ENCODE data around the gene LILRA1.
"Not testable (repeated sequence)": the region's sequence is repeated elsewhere in the genome, so short reads cannot be mapped to it uniquely, and the experiment has no call there.

Gene LILRA1

DNA sequence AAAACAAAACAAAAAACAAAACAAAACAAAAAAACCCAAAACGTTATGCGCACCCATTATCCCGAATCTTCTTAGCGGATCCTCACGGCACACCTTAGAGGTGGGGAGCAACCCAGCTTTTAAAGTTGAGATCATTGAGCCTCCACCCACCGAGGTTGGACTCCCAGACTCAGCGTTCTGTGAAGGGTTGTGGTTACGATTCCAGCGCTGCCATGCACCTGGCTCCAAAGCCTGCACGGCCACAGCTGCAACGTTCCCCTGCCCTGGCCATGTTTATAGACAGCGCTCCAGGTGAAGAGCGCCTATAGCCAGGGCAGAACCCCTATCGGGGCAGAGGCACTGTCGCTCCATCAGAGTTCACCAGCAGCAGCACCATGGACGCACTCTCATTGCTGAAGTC is 38.5 kb upstream of the LILRA1 start:
- no peak overlapping the region for H3K4me3 ChIP-seq (ENCODE audit: low read depth, low read length)
- TF ChIP-seq, protein P1, sequence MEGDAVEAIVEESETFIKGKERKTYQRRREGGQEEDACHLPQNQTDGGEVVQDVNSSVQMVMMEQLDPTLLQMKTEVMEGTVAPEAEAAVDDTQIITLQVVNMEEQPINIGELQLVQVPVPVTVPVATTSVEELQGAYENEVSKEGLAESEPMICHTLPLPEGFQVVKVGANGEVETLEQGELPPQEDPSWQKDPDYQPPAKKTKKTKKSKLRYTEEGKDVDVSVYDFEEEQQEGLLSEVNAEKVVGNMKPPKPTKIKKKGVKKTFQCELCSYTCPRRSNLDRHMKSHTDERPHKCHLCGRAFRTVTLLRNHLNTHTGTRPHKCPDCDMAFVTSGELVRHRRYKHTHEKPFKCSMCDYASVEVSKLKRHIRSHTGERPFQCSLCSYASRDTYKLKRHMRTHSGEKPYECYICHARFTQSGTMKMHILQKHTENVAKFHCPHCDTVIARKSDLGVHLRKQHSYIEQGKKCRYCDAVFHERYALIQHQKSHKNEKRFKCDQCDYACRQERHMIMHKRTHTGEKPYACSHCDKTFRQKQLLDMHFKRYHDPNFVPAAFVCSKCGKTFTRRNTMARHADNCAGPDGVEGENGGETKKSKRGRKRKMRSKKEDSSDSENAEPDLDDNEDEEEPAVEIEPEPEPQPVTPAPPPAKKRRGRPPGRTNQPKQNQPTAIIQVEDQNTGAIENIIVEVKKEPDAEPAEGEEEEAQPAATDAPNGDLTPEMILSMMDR (IDR thresholded peaks at IDR 0.05; ENCODE audit: control insufficient read depth, extremely low read depth, insufficient read depth): no peak
- no peak for DNase-seq (ENCODE audit: low read depth)

GRCh38 chr19:54556194-54556593 is 37.2 kb upstream of the LILRA1 start:
- DNase-seq (ENCODE audit: low read depth): no peak
- TF ChIP-seq, protein P1 (IDR thresholded peaks at IDR 0.05; ENCODE audit: control insufficient read depth, extremely low read depth, insufficient read depth): no peak
- H3K4me3 ChIP-seq (ENCODE audit: low read depth, low read length): no peak overlapping the region

- no peak overlapping the region for H3K4me3 ChIP-seq (ENCODE audit: low read depth, low read length)
- no peak for DNase-seq (ENCODE audit: low read depth)
- TF ChIP-seq, protein P1 (IDR thresholded peaks at IDR 0.05; ENCODE audit: control insufficient read depth, extremely low read depth, insufficient read depth): no peak
Measured at GRCh38 chr19:54558339-54558738, 35.1 kb upstream of the LILRA1 start.

GRCh38 chr19:54560881-54561385 is 32.5 kb upstream of the LILRA1 start:
- TF ChIP-seq, protein P1 (IDR thresholded peaks at IDR 0.05; ENCODE audit: control insufficient read depth, extremely low read depth, insufficient read depth): no peak
- H3K4me3 ChIP-seq (ENCODE audit: low read depth, low read length): no peak overlapping the region
- no peak for DNase-seq (ENCODE audit: low read depth)

GRCh38 chr19:54561840-54562239 is 31.6 kb upstream of the LILRA1 start:
- TF ChIP-seq, protein P1 (IDR thresholded peaks at IDR 0.05; ENCODE audit: control insufficient read depth, extremely low read depth, insufficient read depth): no peak
- DNase-seq (ENCODE audit: low read depth): no peak
- peak overlapping the region; percentile 29 for H3K4me3 ChIP-seq (ENCODE audit: low read depth, low read length)

DNA sequence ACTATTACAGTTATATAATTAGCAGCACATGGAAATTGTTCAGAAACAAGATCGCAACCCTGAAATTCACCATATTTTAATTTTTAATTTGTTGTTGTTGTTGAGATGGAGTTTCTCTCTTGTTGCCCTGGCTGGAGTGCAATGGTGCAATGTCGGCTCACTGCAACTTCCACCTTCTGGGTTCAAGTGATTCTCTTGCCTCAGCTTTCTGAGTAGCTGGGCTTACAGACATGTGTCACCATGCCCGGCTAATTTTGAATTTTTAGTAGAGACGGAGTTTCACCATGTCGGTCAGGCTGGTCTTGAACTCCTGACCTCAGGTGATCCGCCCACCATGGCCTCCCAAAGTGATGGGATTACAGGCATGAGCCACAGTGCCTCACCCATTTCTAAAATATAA is 30.2 kb upstream of the LILRA1 start:
- not testable (repeated sequence) for DNase-seq (ENCODE audit: low read depth); H3K4me3 ChIP-seq (ENCODE audit: low read depth, low read length)

- no peak for DNase-seq (ENCODE audit: low read depth)
- H3K4me3 ChIP-seq (ENCODE audit: low read depth, low read length): no peak overlapping the region
- TF ChIP-seq, protein P1 (IDR thresholded peaks at IDR 0.05; ENCODE audit: control insufficient read depth, extremely low read depth, insufficient read depth): no peak
Measured at GRCh38 chr19:54570316-54570715, 23.1 kb upstream of the LILRA1 start.

- H3K4me3 ChIP-seq (ENCODE audit: low read depth, low read length); DNase-seq (ENCODE audit: low read depth): not testable (repeated sequence)
Measured at GRCh38 chr19:54571715-54572615, 21.5 kb upstream of the LILRA1 start.

Data from LNCaP clone FGC (cell line).